Posterior vena cava (tissue), 2 donors: ENCODE data around the gene MYO10. TPM values are rescaled to one million over a fixed set of nuclear protein-coding genes. Genes with fewer than 3 reads are reported as not detected.
"Not testable (repeated sequence)": the region's sequence is repeated elsewhere in the genome, so short reads cannot be mapped to it uniquely, and the experiment has no call there.

Experiments
- DNase-seq: peaks from one replicate; pipeline ENCODE4 v3.0.0-alpha.2; 2020; ENCODE audit warnings: low spot score
- intact Hi-C, 2 donors: fragments of 100-400 bp; cut with DNase I; formaldehyde crosslinking; loops; one replicate each; pipeline versions ENCODE4 v1.14.1 to v1.14.2; 2022 to 2023
- total RNA-seq, 2 donors: library from RNA; stranded (reverse); fragmentation: NEBNext Ultra II Directional; extraction: Animal tissue kit (Norgen Biotek cat#: 25700); gene quantifications; one replicate each; pipeline ENCODE4 v1.2.1, GENCODE V29; 2021
- donor health status: DM: yes; HTN: yes; CAD: no.
- donor health status: DM: yes; HTN: yes; CAD: no.

Gene MYO10
- total RNA-seq, 2 donors from 2014 or later = 8.5 to 11.2 TPM

GRCh38 chr5:16896767-16897166 lies 39.3 kb downstream of the MYO10 start:
- intact Hi-C loops = no loop called here
- no peak for DNase-seq

DNA sequence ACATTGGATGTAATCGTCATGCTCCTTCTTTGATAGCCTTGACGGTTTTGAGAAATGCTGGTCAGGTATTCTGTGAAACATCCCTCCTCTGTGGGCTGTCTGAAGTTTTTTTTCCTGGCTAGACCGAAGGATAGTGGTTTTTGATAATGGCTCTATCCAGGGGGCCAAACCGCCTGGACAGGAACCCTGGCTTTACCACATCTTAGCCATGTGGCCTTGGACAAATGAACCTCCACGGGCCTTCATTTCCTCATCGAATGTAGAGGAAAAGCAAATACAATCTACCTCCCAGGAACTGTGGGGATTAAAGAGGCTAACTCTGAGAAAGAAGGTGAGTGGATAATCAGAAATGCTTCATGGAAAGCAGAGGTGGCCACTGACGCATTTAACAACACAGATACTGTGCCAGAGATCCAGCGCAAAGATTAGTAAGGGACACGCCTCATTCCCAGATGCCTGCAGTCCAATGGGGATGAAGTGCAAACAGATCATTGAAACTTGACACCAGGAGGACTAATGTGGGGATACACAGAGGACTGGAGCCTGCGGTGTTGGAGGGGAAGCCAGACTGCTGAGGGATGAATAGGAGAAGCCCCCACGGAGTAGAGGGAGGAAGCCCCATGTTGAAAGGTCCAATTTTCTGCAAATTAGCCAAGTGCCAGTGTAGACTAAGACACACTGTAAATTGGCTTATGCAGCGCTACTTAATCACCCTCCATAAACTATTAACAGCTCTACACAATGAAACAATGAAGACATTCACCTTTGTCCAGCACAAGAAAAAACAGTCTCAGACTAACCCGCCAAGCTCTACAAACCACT lies 41.6 kb downstream of the MYO10 start:
- no peak for DNase-seq
- intact Hi-C loops = no loop called here

DNA sequence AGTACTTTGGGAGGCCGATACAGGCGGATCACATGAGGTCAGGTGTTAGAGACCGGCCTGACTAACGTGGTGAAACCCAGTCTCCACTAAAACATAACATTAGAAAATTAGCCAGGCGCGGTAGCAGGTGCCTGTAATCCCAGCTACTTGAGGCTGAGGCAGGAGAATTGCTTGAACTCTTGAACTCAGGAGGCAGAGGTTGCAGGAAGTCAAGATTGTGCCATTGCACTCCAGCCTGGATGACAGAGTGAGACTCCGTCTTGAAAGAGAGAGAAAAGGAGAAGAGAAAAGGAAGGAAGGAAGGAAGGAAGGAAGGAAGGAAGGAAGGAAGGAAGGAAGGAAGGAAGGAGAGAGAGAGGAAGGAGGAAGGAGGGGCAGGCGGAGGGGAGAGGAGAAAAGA lies 45.1 kb downstream of the MYO10 start:
- intact Hi-C loops = no loop called here
- DNase-seq = no peak

- DNase-seq = no peak
- intact Hi-C loops = no loop called here
These were observed 46.0 kb downstream of the MYO10 start for GRCh38 chr5:16889972-16890519.

GRCh38 chr5:16889203-16889971 lies 46.7 kb downstream of the MYO10 start:
- intact Hi-C loops = no loop called here
- no peak for DNase-seq

DNA sequence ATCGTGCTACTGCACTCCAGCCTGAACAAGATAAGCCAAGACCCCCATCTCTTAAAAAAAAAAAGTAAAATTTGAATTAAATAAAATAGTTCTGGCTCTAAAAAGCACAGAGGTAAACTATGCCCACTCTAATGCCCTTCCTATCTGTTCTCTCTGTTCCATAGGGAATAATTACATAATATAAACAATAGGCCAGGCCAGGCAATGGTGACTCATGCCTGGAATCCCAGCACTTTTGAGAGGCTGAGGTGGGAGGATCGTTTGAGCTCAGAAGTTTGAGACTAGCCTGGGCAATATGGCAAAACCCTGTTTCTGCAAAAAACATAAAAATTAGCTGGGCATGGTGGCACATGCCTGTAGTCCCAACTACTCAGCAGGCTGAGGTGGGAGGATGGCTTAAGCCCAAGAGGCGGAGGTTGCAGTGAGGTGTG lies 47.4 kb downstream of the MYO10 start:
- intact Hi-C loops = no loop called here
- DNase-seq = no peak

DNA sequence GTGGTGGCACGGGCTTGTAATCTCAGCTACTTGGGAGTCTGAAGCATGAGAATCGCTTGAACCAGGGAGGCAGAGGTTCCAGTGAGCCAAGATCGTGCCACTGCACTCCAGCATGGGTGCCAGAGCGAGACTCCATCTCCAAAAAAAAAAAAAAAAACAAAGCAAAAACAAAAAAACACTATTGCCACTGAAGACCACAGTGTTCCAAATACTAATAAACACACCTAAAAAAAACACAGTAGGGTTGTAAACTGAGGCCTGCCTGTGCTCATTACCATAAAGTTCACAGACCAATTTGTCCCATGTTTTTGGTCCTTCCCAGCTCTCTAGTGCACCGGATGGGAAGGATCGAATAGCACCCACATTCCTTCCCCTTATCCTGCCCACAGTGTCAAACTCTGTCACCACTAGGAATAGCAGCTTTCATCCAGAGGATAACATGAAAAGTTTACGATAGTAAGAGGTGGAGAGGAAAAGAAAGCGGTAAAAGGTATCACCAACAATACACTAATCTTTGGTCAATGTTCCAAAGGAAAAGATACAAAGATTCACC lies 49.2 kb downstream of the MYO10 start:
- DNase-seq = no peak
- intact Hi-C loops = no loop called here

GRCh38 chr5:16886366-16886736 lies 49.7 kb downstream of the MYO10 start:
- intact Hi-C loops = no loop called here
- no peak for DNase-seq

GRCh38 chr5:16885635-16886365 lies 50.3 kb downstream of the MYO10 start:
- DNase-seq = no peak
- intact Hi-C loops = no loop called here

DNA sequence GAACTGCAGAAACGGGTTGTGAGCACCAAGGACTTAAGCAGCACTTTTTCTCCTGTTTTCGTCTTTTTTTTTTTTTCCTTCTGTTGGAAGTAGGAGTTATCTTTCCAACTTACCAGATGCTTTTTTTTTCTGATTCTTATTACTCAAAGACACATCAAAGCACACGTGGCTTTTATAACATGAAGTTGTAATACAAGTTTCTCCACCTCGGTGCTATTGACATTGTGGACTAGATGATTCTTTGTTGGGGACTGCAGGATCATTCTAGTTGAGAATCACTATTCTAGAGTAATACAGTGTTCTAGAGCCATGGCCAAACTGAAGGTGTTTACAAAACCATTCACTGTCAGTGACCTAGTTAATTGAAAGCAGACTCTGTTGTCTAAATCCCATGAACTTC lies 51.5 kb downstream of the MYO10 start:
- DNase-seq = no peak
- intact Hi-C loops = no loop called here

GRCh38 chr5:16883806-16884205 lies 52.3 kb downstream of the MYO10 start:
- no peak for DNase-seq
- intact Hi-C loops = no loop called here

- intact Hi-C loops = no loop called here
- no peak for DNase-seq
These were observed 52.9 kb downstream of the MYO10 start for GRCh38 chr5:16883176-16883575.

DNA sequence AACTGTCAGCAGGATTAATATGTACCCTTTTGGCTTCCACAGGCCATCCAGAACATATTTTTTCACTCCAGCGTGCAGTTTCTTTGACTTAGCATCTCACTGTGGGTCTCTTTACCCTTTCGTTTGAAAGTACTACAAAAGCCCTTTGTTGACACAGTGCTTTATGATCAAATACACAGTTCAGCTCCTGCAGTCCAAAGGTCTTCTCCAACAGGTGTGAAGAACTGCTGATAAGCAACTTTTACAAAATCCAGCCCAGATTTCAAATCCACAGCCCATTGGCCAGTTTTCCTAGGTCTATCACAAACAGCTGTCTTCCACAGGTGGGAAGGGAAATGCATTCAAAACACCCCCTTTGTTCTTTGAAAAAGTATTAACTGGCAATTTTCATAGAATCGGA lies 54.8 kb downstream of the MYO10 start:
- DNase-seq = no peak
- intact Hi-C loops = no loop called here

DNA sequence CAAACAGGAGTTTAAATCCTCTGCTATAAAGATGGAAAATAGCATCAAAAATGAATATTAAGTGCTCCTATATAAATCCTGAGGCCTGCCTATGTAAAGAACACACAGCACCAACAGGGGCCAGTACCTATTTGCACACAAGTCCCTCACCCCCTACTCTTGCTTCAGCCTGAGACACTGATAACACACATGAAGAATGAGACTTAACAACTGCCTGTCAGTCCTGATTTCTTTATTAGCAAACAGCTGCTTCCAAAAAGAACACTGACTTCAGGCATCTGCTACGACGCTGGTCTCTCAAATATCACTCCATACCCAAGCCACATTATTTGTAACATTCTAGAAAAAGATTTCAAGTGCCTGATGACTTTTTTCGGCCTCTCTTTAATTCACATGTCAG lies 55.5 kb downstream of the MYO10 start:
- intact Hi-C loops = no loop called here
- DNase-seq = no peak

- no peak for DNase-seq
- intact Hi-C loops = no loop called here
These were observed 56.4 kb downstream of the MYO10 start for GRCh38 chr5:16879650-16880049.

GRCh38 chr5:16879191-16879590 lies 56.9 kb downstream of the MYO10 start:
- intact Hi-C loops = no loop called here

GRCh38 chr5:16877267-16877935 lies 58.7 kb downstream of the MYO10 start:
- intact Hi-C loops = no loop called here
- DNase-seq = no peak

More at GRCh38 chr5:16879191-16879590, 56.9 kb downstream of the MYO10 start:
- no peak for DNase-seq

GRCh38 chr5:16874424-16874823 lies 61.7 kb downstream of the MYO10 start:
- DNase-seq, intact Hi-C loops: not testable (repeated sequence)

- intact Hi-C loops = no loop called here
- DNase-seq = no peak
These were observed 64.2 kb downstream of the MYO10 start for GRCh38 chr5:16871746-16872339.
